Hepatocyte (in vitro differentiated cells): ENCODE data around the gene AGO3.

Experiments used
- EZH2 ChIP-seq: fragments of 200-600 bp; sonication (generic); IDR thresholded peaks from 2 replicates; pipeline ENCODE4 v1.6.1; 2016; ENCODE audit warnings: antibody characterized with exemption, mild to moderate bottlenecking, borderline replicate concordance
- TF ChIP-seq, protein P1 (sequence below): fragments of 200-600 bp; sonication (generic); IDR thresholded peaks from 2 replicates; pipeline ENCODE4 v1.5.1; 2016; ENCODE audit warnings: antibody characterized with exemption, mild to moderate bottlenecking; ENCODE audit not compliant: poor library complexity

DNA sequence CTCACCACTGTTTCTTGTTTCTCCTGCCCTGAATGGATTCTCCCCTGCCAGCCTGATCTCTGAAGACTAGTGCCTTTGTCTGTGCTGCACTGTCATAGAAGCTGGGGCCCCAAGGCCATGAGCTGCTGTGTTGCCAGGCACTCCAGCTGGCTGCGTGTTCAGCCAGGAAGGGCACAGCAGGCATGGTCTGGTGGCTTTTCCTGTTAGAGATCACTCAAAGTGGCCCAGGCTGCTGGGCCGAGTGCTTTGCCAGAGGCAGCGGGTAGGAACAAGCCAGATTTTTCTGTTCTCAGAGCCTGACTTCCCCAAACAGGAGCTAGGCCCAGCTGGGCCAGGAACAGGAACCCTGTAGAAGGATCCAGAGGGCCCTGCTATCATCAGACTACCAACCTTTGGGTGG is 163.0 kb downstream of the AGO3 start:
- TF ChIP-seq, protein P1, sequence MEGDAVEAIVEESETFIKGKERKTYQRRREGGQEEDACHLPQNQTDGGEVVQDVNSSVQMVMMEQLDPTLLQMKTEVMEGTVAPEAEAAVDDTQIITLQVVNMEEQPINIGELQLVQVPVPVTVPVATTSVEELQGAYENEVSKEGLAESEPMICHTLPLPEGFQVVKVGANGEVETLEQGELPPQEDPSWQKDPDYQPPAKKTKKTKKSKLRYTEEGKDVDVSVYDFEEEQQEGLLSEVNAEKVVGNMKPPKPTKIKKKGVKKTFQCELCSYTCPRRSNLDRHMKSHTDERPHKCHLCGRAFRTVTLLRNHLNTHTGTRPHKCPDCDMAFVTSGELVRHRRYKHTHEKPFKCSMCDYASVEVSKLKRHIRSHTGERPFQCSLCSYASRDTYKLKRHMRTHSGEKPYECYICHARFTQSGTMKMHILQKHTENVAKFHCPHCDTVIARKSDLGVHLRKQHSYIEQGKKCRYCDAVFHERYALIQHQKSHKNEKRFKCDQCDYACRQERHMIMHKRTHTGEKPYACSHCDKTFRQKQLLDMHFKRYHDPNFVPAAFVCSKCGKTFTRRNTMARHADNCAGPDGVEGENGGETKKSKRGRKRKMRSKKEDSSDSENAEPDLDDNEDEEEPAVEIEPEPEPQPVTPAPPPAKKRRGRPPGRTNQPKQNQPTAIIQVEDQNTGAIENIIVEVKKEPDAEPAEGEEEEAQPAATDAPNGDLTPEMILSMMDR = no peak
- no peak for TF ChIP-seq EZH2
